WERI-Rb-1 (cell line): ENCODE measurements around the gene DNAH8.

Experiments used
- DNase-seq: peaks from one replicate; pipeline ENCODE4 v3.0.0-alpha.2; 2020
- H3K27ac ChIP-seq: fragments of 250-450 bp; sonication (Bioruptor Pico); 2 replicates; pipeline ENCODE4 v1.5.1; 2020; ENCODE audit warnings: mild to moderate bottlenecking, moderate library complexity
- H3K27me3 ChIP-seq: fragments of 250-450 bp; sonication (Bioruptor Pico); 2 replicates; pipeline ENCODE4 v1.5.1; 2021; ENCODE audit warnings: mild to moderate bottlenecking, low read depth, moderate library complexity; ENCODE audit not compliant: insufficient read depth, severe bottlenecking
- H3K36me3 ChIP-seq: fragments of 250-450 bp; sonication (Bioruptor Pico); 2 replicates; pipeline ENCODE4 v1.5.1; 2020; ENCODE audit warnings: mild to moderate bottlenecking, moderate library complexity
- H3K4me3 ChIP-seq: 2 replicates; pipeline ENCODE4 v1.5.1; 2011; ENCODE audit warnings: low read depth, mild to moderate bottlenecking, control low read depth, low read length
- H3K9me3 ChIP-seq: fragments of 250-450 bp; sonication (Bioruptor Pico); 2 replicates; pipeline ENCODE4 v1.5.1; 2021; ENCODE audit warnings: mild to moderate bottlenecking, moderate library complexity; ENCODE audit not compliant: severe bottlenecking
- TF ChIP-seq, protein P1 (sequence below): IDR thresholded peaks from 2 replicates; pipeline ENCODE4 v1.5.1; 2011; ENCODE audit warnings: low read depth, mild to moderate bottlenecking, control low read depth, inconsistent platforms, low read length

The DNAH8 gene

GRCh38 chr6:38775870-38776269, 60.8 kb downstream of the DNAH8 start:
- H3K9me3 ChIP-seq, result no peaks in the 10 kb centered on the region
- no peak for DNase-seq
- H3K27ac ChIP-seq, result no peak overlapping the region
- H3K4me3 ChIP-seq, result no peak overlapping the region
- H3K36me3 ChIP-seq, result no peaks in the 10 kb centered on the region
- TF ChIP-seq, protein P1, sequence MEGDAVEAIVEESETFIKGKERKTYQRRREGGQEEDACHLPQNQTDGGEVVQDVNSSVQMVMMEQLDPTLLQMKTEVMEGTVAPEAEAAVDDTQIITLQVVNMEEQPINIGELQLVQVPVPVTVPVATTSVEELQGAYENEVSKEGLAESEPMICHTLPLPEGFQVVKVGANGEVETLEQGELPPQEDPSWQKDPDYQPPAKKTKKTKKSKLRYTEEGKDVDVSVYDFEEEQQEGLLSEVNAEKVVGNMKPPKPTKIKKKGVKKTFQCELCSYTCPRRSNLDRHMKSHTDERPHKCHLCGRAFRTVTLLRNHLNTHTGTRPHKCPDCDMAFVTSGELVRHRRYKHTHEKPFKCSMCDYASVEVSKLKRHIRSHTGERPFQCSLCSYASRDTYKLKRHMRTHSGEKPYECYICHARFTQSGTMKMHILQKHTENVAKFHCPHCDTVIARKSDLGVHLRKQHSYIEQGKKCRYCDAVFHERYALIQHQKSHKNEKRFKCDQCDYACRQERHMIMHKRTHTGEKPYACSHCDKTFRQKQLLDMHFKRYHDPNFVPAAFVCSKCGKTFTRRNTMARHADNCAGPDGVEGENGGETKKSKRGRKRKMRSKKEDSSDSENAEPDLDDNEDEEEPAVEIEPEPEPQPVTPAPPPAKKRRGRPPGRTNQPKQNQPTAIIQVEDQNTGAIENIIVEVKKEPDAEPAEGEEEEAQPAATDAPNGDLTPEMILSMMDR, result no peak
- H3K27me3 ChIP-seq, result no peaks in the 10 kb centered on the region

- Histone ChIP-seq H3K9me3 (no peaks in the 10 kb centered on the region), H3K27me3 (no peaks in the 10 kb centered on the region), H3K36me3 (no peaks in the 10 kb centered on the region), H3K4me3 (no peak overlapping the region), H3K27ac (no peak overlapping the region)
- DNase-seq, result no peak
- TF ChIP-seq, protein P1, result no peak
These were observed 61.4 kb downstream of the DNAH8 start for GRCh38 chr6:38776515-38776914.

DNA sequence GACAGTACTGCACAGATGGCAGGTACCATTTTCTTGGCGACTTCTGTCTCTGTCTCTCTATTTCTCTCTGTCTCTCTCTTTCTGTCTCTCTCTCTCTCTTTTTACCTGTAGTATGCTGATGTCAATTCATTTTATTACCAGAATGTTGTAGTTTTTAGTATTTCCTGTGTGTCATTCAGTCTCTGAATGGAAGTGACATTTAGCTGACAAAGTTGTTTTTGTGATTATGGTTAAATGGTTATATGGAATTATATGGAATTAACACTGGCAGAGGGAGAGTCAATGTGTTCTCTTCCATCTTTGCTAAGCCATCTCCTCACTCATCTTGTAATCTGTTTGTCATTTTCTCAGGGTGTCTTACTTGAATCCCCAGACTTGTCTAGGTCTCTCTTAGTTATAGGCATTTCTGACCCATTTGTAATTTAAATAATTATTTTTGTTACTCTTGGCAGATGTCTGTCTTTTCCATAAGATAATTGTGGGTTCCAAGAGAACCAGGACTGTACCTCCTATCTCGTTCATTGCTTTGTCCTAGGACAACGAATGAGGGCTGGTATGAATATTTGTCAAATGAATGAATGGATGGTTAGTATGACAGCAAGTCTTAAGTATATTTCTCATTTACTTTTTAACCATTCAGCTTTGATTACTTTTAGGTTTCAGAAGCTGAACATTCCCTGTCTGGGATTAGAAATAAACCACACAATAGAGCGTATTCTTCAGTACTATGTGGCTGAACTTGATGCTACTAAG, 64.4 kb downstream of the DNAH8 start:
- Histone ChIP-seq H3K27me3 (no peaks in the 10 kb centered on the region), H3K4me3 (no peak overlapping the region), H3K36me3 (no peaks in the 10 kb centered on the region), H3K27ac (no peak overlapping the region), H3K9me3 (no peaks in the 10 kb centered on the region)
- TF ChIP-seq, protein P1, result no peak
- DNase-seq, result no peak

- H3K36me3 ChIP-seq, result no peaks in the 10 kb centered on the region
- H3K9me3 ChIP-seq, result no peaks in the 10 kb centered on the region
- H3K4me3 ChIP-seq, result no peak overlapping the region
- DNase-seq, result no peak
- TF ChIP-seq, protein P1, result no peak
- no peak overlapping the region for H3K27ac ChIP-seq
- H3K27me3 ChIP-seq, result no peaks in the 10 kb centered on the region
These were observed 67.5 kb downstream of the DNAH8 start for GRCh38 chr6:38782616-38783015.

GRCh38 chr6:38783443-38784228, 68.5 kb downstream of the DNAH8 start:
- peak overlapping the region; percentile 35 for H3K4me3 ChIP-seq
- peak; percentile 56 for DNase-seq

More at GRCh38 chr6:38783443-38784228, 68.5 kb downstream of the DNAH8 start:
- Histone ChIP-seq H3K27ac (no peak overlapping the region), H3K36me3 (no peaks in the 10 kb centered on the region), H3K9me3 (no peaks in the 10 kb centered on the region), H3K27me3 (no peaks in the 10 kb centered on the region)
- TF ChIP-seq, protein P1, result no peak
